CD1c-positive myeloid dendritic cell (primary cell): Measurements from ENCODE around the gene ESF1.
A peak's percentile ranks its signal among the peaks of the same experiment; 100 is the strongest.
"Not testable (repeated sequence)": the region's sequence is repeated elsewhere in the genome, so short reads cannot be mapped to it uniquely, and the experiment has no call there.

Experiments used
- DNase-seq: peaks from one replicate; pipeline ENCODE4 v3.0.0-alpha.2; 2016; ENCODE audit errors: extremely low spot score

The ESF1 gene

DNA sequence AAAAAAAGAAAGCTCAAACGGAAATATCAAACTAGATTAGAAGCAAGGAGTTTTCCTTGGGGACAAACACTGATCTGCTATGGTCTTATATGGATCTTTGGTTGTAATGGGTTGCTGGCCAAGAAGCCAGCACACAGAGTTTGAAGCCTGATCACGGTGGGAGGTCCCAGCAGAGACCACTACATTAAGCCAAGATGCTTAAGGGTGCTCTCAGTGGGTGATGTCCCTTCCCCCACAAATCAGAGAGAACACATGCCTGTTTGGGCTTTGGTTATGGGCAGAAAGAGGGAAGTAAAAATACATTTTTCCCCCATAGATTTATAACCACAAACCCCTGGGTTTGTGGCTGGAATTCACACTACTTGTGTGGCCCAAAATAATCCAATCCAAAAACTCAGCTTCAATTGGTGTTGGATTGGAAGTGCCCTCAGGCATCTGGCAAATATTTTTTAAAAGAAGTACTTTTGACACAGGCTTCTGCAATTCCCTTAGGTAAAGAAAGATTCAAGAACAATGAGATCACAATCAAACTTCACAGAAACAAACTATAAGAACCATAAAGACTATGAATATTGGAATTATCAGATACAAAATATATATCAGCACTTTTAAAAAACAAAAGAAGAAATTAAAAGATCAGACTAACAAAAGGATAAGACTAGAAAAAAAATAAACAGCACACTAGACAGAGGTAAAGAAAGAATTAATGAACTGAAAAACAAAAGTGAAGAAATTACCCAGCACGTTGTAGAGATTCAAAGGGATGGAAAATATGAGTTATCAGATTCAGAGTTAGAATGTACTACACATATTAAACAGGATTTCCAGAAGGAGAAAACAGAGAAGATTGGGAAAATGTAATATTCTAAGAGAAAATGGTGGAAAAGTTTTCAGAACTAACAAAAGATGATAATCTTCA, 44.7 kb downstream of the ESF1 start:
- DNase-seq: no peak

- not testable (repeated sequence) for DNase-seq
Observed at GRCh38 chr20:13738187-13738586, 46.5 kb downstream of the ESF1 start.

GRCh38 chr20:13736436-13737191, 48.1 kb downstream of the ESF1 start:
- no peak for DNase-seq

- no peak for DNase-seq
Observed at GRCh38 chr20:13735826-13736225, 48.9 kb downstream of the ESF1 start.

- peak; percentile 43 for DNase-seq
Observed at GRCh38 chr20:13723011-13723410, 61.7 kb downstream of the ESF1 start.

- DNase-seq: no peak
Observed at GRCh38 chr20:13718171-13718570, 66.5 kb downstream of the ESF1 start.

GRCh38 chr20:13717631-13718044, 67.1 kb downstream of the ESF1 start:
- DNase-seq: no peak

DNA sequence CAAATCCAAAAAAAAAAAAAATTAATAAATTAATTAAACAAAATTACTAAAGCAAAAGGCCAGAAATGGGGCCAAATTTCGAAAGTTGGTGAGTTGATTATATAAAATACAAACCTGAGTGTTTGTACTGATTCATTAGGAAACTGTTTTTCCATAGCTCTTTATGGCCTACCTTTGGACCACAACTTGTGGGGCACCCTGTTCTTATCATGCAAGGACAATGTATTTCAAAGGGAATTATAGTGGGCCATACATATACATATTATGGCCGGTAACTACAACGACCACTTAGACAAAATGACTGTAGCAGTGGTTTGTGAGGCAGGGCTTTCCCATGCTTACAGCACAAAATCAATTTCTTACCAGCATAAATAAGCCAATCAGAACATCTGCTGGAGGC, 69.5 kb downstream of the ESF1 start:
- no peak for DNase-seq

DNA sequence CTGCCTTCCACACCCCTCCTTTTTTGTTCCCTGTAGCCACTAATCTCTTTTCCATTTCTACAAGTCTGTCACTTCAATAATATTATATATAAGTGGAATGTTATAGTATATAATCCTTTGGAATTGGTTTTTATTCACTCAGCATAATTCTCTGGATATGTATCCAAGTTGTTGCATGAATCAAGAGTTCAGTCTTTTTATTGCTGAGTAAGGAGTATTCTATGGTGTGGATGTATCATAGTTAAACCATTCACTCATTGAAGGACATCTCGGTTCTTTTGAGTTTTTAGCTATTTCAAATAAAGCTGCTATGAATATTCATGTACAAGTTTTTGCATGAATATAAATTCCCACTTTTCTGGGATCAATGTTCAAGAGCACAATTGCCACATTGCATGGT, 76.5 kb downstream of the ESF1 start:
- DNase-seq: no peak

DNA sequence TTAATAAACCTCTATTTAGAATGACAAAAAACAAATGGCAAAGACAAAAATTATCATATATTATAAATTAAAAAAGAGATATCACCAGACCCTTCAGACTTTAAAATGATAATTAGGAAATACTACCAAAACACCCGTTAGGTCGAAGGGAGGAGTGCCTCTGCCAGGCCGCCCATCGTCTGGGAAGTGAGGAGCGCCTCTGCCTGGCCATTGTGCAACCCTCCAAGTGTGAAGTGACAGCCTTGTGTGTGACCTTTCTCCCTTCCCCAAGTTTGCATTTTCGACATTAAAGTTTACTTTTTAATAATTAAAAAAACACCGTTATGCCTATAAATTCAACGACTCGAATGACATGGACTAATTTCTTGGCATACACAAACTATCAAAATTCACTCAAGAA, 81.5 kb downstream of the ESF1 start:
- DNase-seq: no peak

- no peak for DNase-seq
Observed at GRCh38 chr20:13701486-13701885, 83.2 kb downstream of the ESF1 start.

GRCh38 chr20:13700761-13701160, 84.0 kb downstream of the ESF1 start:
- DNase-seq: no peak

GRCh38 chr20:13694420-13695150, 90.1 kb downstream of the ESF1 start:
- no peak for DNase-seq

GRCh38 chr20:13692802-13693736, 91.7 kb downstream of the ESF1 start:
- no peak for DNase-seq

GRCh38 chr20:13690943-13691342, 93.8 kb downstream of the ESF1 start:
- DNase-seq: no peak

- DNase-seq: no peak
Observed at GRCh38 chr20:13687815-13688214, 96.9 kb downstream of the ESF1 start.

DNA sequence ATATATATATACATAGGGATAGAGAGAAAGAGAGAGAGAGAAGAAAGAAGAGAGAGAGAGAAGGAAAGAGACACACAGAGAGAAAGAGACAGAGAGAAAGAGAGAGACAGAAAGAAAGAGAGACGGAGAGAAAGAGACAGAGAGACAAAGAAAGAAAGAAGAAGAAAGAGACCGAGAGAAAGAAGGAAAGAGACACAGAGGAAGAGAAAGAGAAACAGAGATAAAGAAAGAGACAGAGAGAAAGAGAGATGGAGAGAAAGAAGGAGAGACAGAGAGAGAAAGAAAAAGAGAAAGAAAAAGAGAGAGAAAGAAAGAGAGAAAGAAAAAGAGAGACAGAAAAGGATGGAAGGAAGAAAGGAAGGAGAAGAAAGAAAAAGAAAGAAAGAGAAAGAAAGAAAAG, 99.1 kb downstream of the ESF1 start:
- no peak for DNase-seq

DNA sequence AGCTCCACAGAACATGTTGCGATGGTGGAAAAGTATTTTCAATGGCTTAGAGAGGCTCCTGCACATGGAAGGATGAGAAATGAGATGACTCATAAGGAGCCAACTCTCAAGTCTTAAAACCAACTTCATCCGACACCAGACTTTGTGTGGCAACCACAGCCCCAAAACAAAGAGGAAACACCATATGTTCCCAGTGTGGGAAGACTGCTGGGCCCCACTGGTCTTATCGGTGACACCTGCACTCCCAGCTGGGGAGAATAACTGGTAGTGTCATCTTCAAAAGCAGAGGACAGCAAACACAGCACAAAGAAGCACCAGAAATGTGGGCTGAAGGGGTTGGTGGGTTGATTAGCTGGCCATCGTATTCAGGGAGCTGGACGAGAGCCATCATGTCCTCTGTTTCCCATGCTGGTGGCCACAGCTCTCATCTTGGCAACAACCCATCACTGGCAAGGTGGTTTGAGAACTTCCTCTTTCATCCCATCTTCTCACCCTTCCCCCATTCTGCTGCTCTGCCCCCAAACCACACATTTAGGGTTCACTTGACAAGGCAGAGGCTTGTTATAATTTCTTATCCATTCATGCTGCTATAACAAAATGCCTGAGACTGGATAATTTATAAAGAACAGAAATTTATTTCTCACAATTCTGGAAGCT, 100.0 kb downstream of the ESF1 start:
- DNase-seq: no peak

DNA sequence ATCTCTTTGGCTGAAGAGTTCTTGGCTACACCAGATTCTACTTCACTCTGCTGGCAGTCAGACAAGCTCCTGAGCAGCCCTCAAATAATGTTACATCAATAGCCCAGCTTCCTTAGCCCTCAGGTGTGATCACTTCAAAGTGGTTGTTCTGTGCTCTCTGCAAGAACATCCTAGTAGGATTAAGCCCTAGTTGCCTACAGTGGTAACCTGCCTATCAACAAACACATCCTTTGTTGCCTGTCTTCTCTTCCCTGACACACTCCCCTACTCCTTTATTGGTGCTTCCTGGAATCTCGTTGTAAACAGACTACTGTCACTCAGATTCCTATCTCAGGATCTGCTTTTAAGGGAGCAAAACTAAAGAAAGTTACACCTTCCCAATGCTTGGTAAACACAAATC, 100.9 kb downstream of the ESF1 start:
- DNase-seq: no peak

DNA sequence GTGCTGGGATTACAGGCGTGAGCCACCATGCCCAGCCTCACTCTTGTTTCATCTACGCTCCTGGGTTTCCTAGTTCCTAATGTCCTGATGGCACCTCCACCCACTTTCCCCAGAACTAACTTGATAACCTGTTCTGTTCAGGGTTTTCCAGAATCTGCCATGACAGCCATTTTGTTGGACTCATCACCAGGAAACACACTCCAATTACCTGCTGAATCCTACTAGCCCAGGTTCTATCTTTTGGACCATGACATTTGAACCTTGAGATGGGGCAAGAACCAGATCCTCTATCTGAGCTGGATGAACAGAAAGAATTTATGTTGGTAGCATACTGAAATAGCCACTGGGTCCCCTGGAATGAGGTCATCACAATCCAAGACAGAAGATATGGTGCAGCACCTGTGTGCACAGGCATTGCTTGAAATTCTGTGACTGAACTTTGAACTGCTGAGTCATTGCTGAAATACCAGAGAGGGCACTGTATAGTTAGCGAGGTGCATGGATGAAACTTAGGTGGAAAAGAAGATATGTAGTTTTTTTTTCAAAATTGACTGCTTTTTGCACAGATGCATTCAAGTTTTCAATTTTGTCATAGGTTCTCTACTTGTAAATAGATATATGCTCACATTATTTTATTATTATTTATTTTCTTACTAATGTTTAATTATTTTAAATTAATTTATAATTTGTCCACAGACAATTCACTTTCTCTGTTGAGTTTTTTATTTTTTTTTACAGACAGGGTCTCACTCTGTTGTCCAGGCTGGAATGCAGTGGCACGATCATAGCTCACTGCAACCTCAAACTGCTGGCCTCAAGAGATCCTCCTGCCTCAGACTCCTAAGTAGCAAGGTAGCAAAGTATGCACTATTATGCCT, 103.2 kb downstream of the ESF1 start:
- DNase-seq: no peak
